VCaP (cell line): ENCODE measurements around the gene TSPY10.
"Not testable (repeated sequence)": the region's sequence is repeated elsewhere in the genome, so short reads cannot be mapped to it uniquely, and the experiment has no call there.

Source experiments
- H3K27ac ChIP-seq: fragments of 450-650 bp; 2 replicates; pipeline ENCODE4 v1.5.1; 2017

TSPY10 gene

GRCh38 chrY:9527580-9527979 is at the start of gene TSPY10:
TSPY10 (plus strand) TSS chrY:9527880; CDS start chrY:9527926, 46 bp downstream.
- not testable (repeated sequence) for H3K27ac ChIP-seq

- H3K27ac ChIP-seq = not testable (repeated sequence)
Observed at GRCh38 chrY:9486967-9487366, 40.7 kb upstream of the TSPY10 start, which contains the start of gene TSPY9. TSPY9 (plus strand) TSS chrY:9487267; CDS start chrY:9487313, 46 bp downstream.

GRCh38 chrY:9504396-9504795 is 23.3 kb upstream of the TSPY10 start:
- H3K27ac ChIP-seq = not testable (repeated sequence)

GRCh38 chrY:9516287-9516686 is 11.4 kb upstream of the TSPY10 start:
- H3K27ac ChIP-seq = not testable (repeated sequence)
